Lung (tissue), 12 donors: Measurements from ENCODE around the gene TIE1. TPM values are rescaled to one million over a fixed set of nuclear protein-coding genes. Genes with fewer than 3 reads are reported as not detected.

Experiments
- ATAC-seq: fragments of 200-7000 bp; cut with Tn5 transposase; one replicate; pipeline ENCODE4 v1.9.1; 2020; ENCODE audit warnings: moderate number of reproducible peaks; ENCODE audit not compliant: insufficient read depth, low FRiP score
- DNase-seq, 3 donors: peaks; one replicate each; pipeline ENCODE4 v3.0.0-alpha.2; 2013 to 2017
- H3K27ac ChIP-seq, 2 donors: one replicate each; pipeline ENCODE4 v1.5.1; 2013; ENCODE audit warnings: mild to moderate bottlenecking in 2 of 2, moderate library complexity in 2 of 2, control low read depth in 1 of 2, inconsistent platforms in 1 of 2, low read depth in 1 of 2, low read length in 1 of 2
- H3K27me3 ChIP-seq, 3 donors: one replicate each; pipeline ENCODE4 v1.5.1; 2013; ENCODE audit warnings: low read length in 2 of 3; ENCODE audit not compliant: control insufficient read depth in 3 of 3, insufficient read depth in 3 of 3
- H3K36me3 ChIP-seq, 4 donors: one replicate each; pipeline ENCODE4 v1.5.1; 2013; ENCODE audit warnings: low read length in 4 of 4, mild to moderate bottlenecking in 1 of 4, moderate library complexity in 1 of 4; ENCODE audit not compliant: control insufficient read depth in 4 of 4, insufficient read depth in 4 of 4
- H3K4me1 ChIP-seq, 5 donors: one replicate each; pipeline ENCODE4 v1.5.1; 2013; ENCODE audit warnings: low read length in 5 of 5, mild to moderate bottlenecking in 2 of 5, moderate library complexity in 1 of 5; ENCODE audit not compliant: control insufficient read depth in 5 of 5, insufficient read depth in 5 of 5
- H3K4me3 ChIP-seq: one replicate; pipeline ENCODE4 v1.5.1; 2013; ENCODE audit warnings: mild to moderate bottlenecking, control low read depth, moderate library complexity
- H3K9ac ChIP-seq, 2 donors: one replicate each; pipeline ENCODE4 v1.5.1; 2013; ENCODE audit warnings: low read length in 2 of 2, control low read depth in 1 of 2; ENCODE audit not compliant: insufficient read depth in 1 of 2
- H3K9me3 ChIP-seq, 4 donors: one replicate each; pipeline ENCODE4 v1.5.1; 2013; ENCODE audit warnings: low read length in 3 of 4, mild to moderate bottlenecking in 1 of 4, moderate library complexity in 1 of 4; ENCODE audit not compliant: control insufficient read depth in 4 of 4, insufficient read depth in 3 of 4
- CTCF ChIP-seq: IDR thresholded peaks from 2 replicates; pipeline ENCODE4 v1.5.1; 2012; ENCODE audit warnings: mild to moderate bottlenecking; ENCODE audit errors: control extremely low read depth, extremely low read depth
- WGBS, 2 donors: extraction: QIAGEN DNeasy Blood & Tissue Kit; methylation state at CpG; one replicate each; pipeline ENCODE4 v1.1.7; 2013; 5-methylcytosine and 5-hydroxymethylcytosine counted together
- polyA plus RNA-seq, 2 donors: library from polyadenylated mRNA; stranded (reverse); fragments of 200-250 nt; gene quantifications; one replicate each; pipeline ENCODE4 v1.2.1, GENCODE V29; 2013
- total RNA-seq, 2 donors: library from RNA; depleted of rRNA in 1 of 2; stranded (reverse); fragments of >200 nt in 1 of 2; gene quantifications; one replicate each; pipeline ENCODE4 v1.2.1, GENCODE V29; 2014 to 2021
- donor health status: control.
- donor health status: control.
- donor health status: Bipolar disorder and iron deficiency.
- donor health status: healthy.
- donor health status: DM: yes; HTN: yes; CAD: no.

TIE1 gene
- total and polyA plus RNA-seq, 4 donors: 20.5 to 133 (median 42.1) TPM

- TF ChIP-seq CTCF: no peak
- Histone ChIP-seq H3K27me3 (no peaks in the 10 kb centered on the region), H3K27ac (no peak overlapping the region), H3K4me1 (peaks cover 3 to 20% (median 17%) of the 10 kb centered on the region in 5 donors), H3K9me3 (no peaks in the 10 kb centered on the region), H3K9ac (no peak overlapping the region), H3K36me3 (peaks cover 0 to 4% (median under 1%) of the 10 kb centered on the region in 4 donors), H3K4me3 (no peak overlapping the region)
- ATAC-seq: no peak
- no peak for DNase-seq
- WGBS, 2 donors: 87 to 92% methylated on average over 4 of the region's 4 CpGs
Measured at GRCh38 chr1:43370564-43370963, 69.8 kb downstream of the TIE1 start.

GRCh38 chr1:43372172-43372571 is 71.4 kb downstream of the TIE1 start:
- TF ChIP-seq CTCF: no peak
- DNase-seq: no peak
- H3K4me1 ChIP-seq: peaks cover 3 to 20% (median 5%) of the 10 kb centered on the region in 5 donors
- WGBS, 2 donors: 94 to 97% methylated on average over 5 of the region's 5 CpGs
- H3K4me3 ChIP-seq: no peak overlapping the region
- H3K27ac ChIP-seq: peak overlapping the region in 1 of 2 donors; percentile 43
- ATAC-seq: no peak
- H3K9me3 ChIP-seq: no peaks in the 10 kb centered on the region
- no peaks in the 10 kb centered on the region for H3K27me3 ChIP-seq
- H3K9ac ChIP-seq: no peak overlapping the region
- H3K36me3 ChIP-seq: peaks cover 0 to 2% (median 0%) of the 10 kb centered on the region in 4 donors

Other genes starting within 250 kb of the TIE1 start
- gene EBNA1BP2, start 128.7 kb upstream of the TIE1 start, total RNA-seq: 10 to 100 TPM; 35.9 to 65.3 TPM
- 10 to 100 TPM; 51.5 to 99.4 TPM for gene EBNA1BP2, start 128.7 kb upstream of the TIE1 start, polyA plus RNA-seq
- 10 to 100 TPM; 10.4 to 12.3 TPM for gene CFAP57, start 128.7 kb upstream of the TIE1 start, total RNA-seq
- 1 to 10 TPM; 1.7 to 2.2 TPM for gene CFAP57, start 128.7 kb upstream of the TIE1 start, polyA plus RNA-seq
- 100 to 1,000 TPM in 1 of 2 donors, 10 to 100 TPM in 1; 41.0 to 228 TPM for gene TMEM125, start 31.0 kb upstream of the TIE1 start, total RNA-seq
- 100 to 1,000 TPM; 101 to 127 TPM for gene TMEM125, start 31.0 kb upstream of the TIE1 start, polyA plus RNA-seq
- gene C1orf210, start 15.4 kb upstream of the TIE1 start, total RNA-seq: 10 to 100 TPM; 10.4 to 24.7 TPM
- gene C1orf210, start 15.4 kb upstream of the TIE1 start, polyA plus RNA-seq: 10 to 100 TPM; 17.2 to 25.9 TPM
- gene MPL, start 36.8 kb downstream of the TIE1 start, total RNA-seq: under 1 TPM; 0.63 to 0.67 TPM
- under 1 TPM; 0.12 to 0.23 TPM for gene MPL, start 36.8 kb downstream of the TIE1 start, polyA plus RNA-seq
- gene CDC20, start 58.0 kb downstream of the TIE1 start, total RNA-seq: 1 to 10 TPM; 4.8 to 6.1 TPM
- gene CDC20, start 58.0 kb downstream of the TIE1 start, polyA plus RNA-seq: 1 to 10 TPM; 3.6 to 5.6 TPM
- gene ELOVL1, start 67.0 kb downstream of the TIE1 start, total RNA-seq: 100 to 1,000 TPM in 1 of 2 donors, 10 to 100 TPM in 1; 41.2 to 126 TPM
- gene ELOVL1, start 67.0 kb downstream of the TIE1 start, polyA plus RNA-seq: 100 to 1,000 TPM in 1 of 2 donors, 10 to 100 TPM in 1; 79.1 to 174 TPM
- gene MED8, start 88.8 kb downstream of the TIE1 start, total RNA-seq: 10 to 100 TPM; 35.5 to 44.4 TPM
- 10 to 100 TPM; 35.9 to 45.1 TPM for gene MED8, start 88.8 kb downstream of the TIE1 start, polyA plus RNA-seq
- gene SZT2, start 88.9 kb downstream of the TIE1 start, total RNA-seq: 10 to 100 TPM; 48.5 to 71.5 TPM
- gene SZT2, start 88.9 kb downstream of the TIE1 start, polyA plus RNA-seq: 10 to 100 TPM; 15.2 to 31.8 TPM
- gene HYI, start 152.9 kb downstream of the TIE1 start, total RNA-seq: 10 to 100 TPM; 66.5 to 72.4 TPM
- 100 to 1,000 TPM in 1 of 2 donors, 10 to 100 TPM in 1; 35.8 to 103 TPM for gene HYI, start 152.9 kb downstream of the TIE1 start, polyA plus RNA-seq
- 100 to 1,000 TPM; 139 to 160 TPM for gene PTPRF, start 229.9 kb downstream of the TIE1 start, total RNA-seq
- 10 to 100 TPM; 40.0 to 45.5 TPM for gene PTPRF, start 229.9 kb downstream of the TIE1 start, polyA plus RNA-seq